Spinal cord (tissue), 10 donors: ENCODE data around the gene ANKRD34C. TPM values are rescaled to one million over a fixed set of nuclear protein-coding genes. Genes with fewer than 3 reads are reported as not detected.

Experiments used
- DNase-seq, 6 donors: peaks; one replicate each; pipeline versions ENCODE4 v3.0.0 to v3.0.0-alpha.2; 2013 to 2015; ENCODE audit warnings: low spot score in 6 of 6, low read depth in 4 of 6
- H3K27ac ChIP-seq: one replicate; pipeline ENCODE4 v1.5.1; 2013; ENCODE audit warnings: low read depth, low read length, control low read depth
- H3K27me3 ChIP-seq: one replicate; pipeline ENCODE4 v1.6.1; 2013; ENCODE audit warnings: low read length; ENCODE audit not compliant: control insufficient read depth, insufficient read depth
- H3K36me3 ChIP-seq: one replicate; pipeline ENCODE4 v1.6.1; 2013; ENCODE audit warnings: low read length; ENCODE audit not compliant: control insufficient read depth, insufficient read depth
- H3K4me1 ChIP-seq: one replicate; pipeline ENCODE4 v1.6.1; 2013; ENCODE audit warnings: low read length; ENCODE audit not compliant: control insufficient read depth, insufficient read depth
- H3K4me3 ChIP-seq: one replicate; pipeline ENCODE4 v1.5.1; 2013; ENCODE audit warnings: low read depth, low read length, control low read depth
- H3K9me3 ChIP-seq: one replicate; pipeline ENCODE4 v1.6.1; 2013; ENCODE audit warnings: low read length; ENCODE audit not compliant: control insufficient read depth, insufficient read depth
- WGBS: methylation state at CpG from one replicate; pipeline ENCODE4 v1.1.5; 2013; ENCODE audit warnings: missing lambda C conversion rate; ENCODE audit not compliant: insufficient coverage; 5-methylcytosine and 5-hydroxymethylcytosine counted together
- polyA plus RNA-seq, 2 donors: library from polyadenylated mRNA; unstranded; fragments of 120-200 nt; gene quantifications; one replicate each; pipeline ENCODE4 v1.2.1, GENCODE V29; 2013; ENCODE audit not compliant: insufficient read length in 2 of 2
- total RNA-seq, 2 donors: library from RNA; depleted of rRNA in 1 of 2; stranded (reverse); fragments of 120-200 nt in 1 of 2; fragments of >200 nt in 1 of 2; gene quantifications; one replicate each; pipeline versions ENCODE4 v1.2.3 to v1.2.4, GENCODE V29; 2013 to 2014
- donor health status: healthy.

The ANKRD34C gene
- total and polyA plus RNA-seq, 4 donors = 0.28 to 0.99 (median 0.45) TPM

- H3K4me1 ChIP-seq = no peaks in the 10 kb centered on the region
- H3K27ac ChIP-seq = no peak overlapping the region
- H3K27me3 ChIP-seq = no peaks in the 10 kb centered on the region
- DNase-seq = no peak
- WGBS = 57% methylated on average over 2 of the region's 3 CpGs
- no peaks in the 10 kb centered on the region for H3K36me3 ChIP-seq
- H3K4me3 ChIP-seq = no peak overlapping the region
- no peaks in the 10 kb centered on the region for H3K9me3 ChIP-seq
Measured at GRCh38 chr15:79265987-79266579, 16.4 kb upstream of the ANKRD34C start.

- H3K4me3 ChIP-seq = peak overlapping the region; percentile 14
- 6% methylated on average over 46 of the region's 46 CpGs for WGBS
- no peaks in the 10 kb centered on the region for H3K36me3 ChIP-seq
- peaks cover 19% of the 10 kb centered on the region for H3K4me1 ChIP-seq
- no peaks in the 10 kb centered on the region for H3K9me3 ChIP-seq
- peak; percentile 22 to 79 (median 42) for DNase-seq
- H3K27me3 ChIP-seq = peaks cover 43% of the 10 kb centered on the region
- H3K27ac ChIP-seq = no peak overlapping the region
Measured at GRCh38 chr15:79283252-79284048, 928 bp downstream of the ANKRD34C start.

GRCh38 chr15:79290642-79291275 lies 8.2 kb downstream of the ANKRD34C start:
- Histone ChIP-seq H3K27me3 (peaks cover 6% of the 10 kb centered on the region), H3K36me3 (no peaks in the 10 kb centered on the region), H3K27ac (no peak overlapping the region), H3K4me3 (no peak overlapping the region), H3K9me3 (no peaks in the 10 kb centered on the region), H3K4me1 (no peaks in the 10 kb centered on the region)
- WGBS = 95% methylated on average over 3 of the region's 6 CpGs
- no peak for DNase-seq

- 93% methylated on average over 3 of the region's 4 CpGs for WGBS
- no peak overlapping the region for H3K4me3 ChIP-seq
- peaks cover 6% of the 10 kb centered on the region for H3K27me3 ChIP-seq
- DNase-seq = no peak
- H3K36me3 ChIP-seq = no peaks in the 10 kb centered on the region
- no peak overlapping the region for H3K27ac ChIP-seq
- no peaks in the 10 kb centered on the region for H3K4me1 ChIP-seq
- H3K9me3 ChIP-seq = no peaks in the 10 kb centered on the region
Measured at GRCh38 chr15:79292011-79292410, 9.5 kb downstream of the ANKRD34C start.

- whole genome bisulfite sequencing = 73% methylated on average over 7 of the region's 7 CpGs
Measured at GRCh38 chr15:79294075-79294474, 11.6 kb downstream of the ANKRD34C start.

GRCh38 chr15:79296583-79296982 lies 14.1 kb downstream of the ANKRD34C start:
- no peak for DNase-seq
- no peak overlapping the region for H3K27ac ChIP-seq
- no peaks in the 10 kb centered on the region for H3K36me3 ChIP-seq
- no peak overlapping the region for H3K4me3 ChIP-seq
- H3K27me3 ChIP-seq = peaks cover 6% of the 10 kb centered on the region
- 100% methylated on average over 1 of the region's 4 CpGs for WGBS
- H3K4me1 ChIP-seq = no peaks in the 10 kb centered on the region
- no peaks in the 10 kb centered on the region for H3K9me3 ChIP-seq

More at GRCh38 chr15:79294075-79294474, 11.6 kb downstream of the ANKRD34C start:
- Histone ChIP-seq H3K27ac (no peak overlapping the region), H3K9me3 (no peaks in the 10 kb centered on the region), H3K4me3 (no peak overlapping the region), H3K36me3 (no peaks in the 10 kb centered on the region), H3K4me1 (no peaks in the 10 kb centered on the region), H3K27me3 (peaks cover 3% of the 10 kb centered on the region)
- DNase-seq = no peak

GRCh38 chr15:79299126-79299840 lies 16.8 kb downstream of the ANKRD34C start:
- Histone ChIP-seq H3K27me3 (peaks cover 10% of the 10 kb centered on the region), H3K9me3 (no peaks in the 10 kb centered on the region), H3K36me3 (no peaks in the 10 kb centered on the region), H3K27ac (no peak overlapping the region), H3K4me1 (no peaks in the 10 kb centered on the region), H3K4me3 (no peak overlapping the region)
- WGBS = 71% methylated on average over 2 of the region's 7 CpGs
- no peak for DNase-seq

- no peak overlapping the region for H3K27ac ChIP-seq
- H3K27me3 ChIP-seq = peaks cover 16% of the 10 kb centered on the region
- H3K9me3 ChIP-seq = no peaks in the 10 kb centered on the region
- no peak overlapping the region for H3K4me3 ChIP-seq
- no CpG with 5 or more reads among the region's 1 CpG for WGBS
- H3K36me3 ChIP-seq = no peaks in the 10 kb centered on the region
- DNase-seq = no peak
- no peaks in the 10 kb centered on the region for H3K4me1 ChIP-seq
Measured at GRCh38 chr15:79299841-79300235, 17.3 kb downstream of the ANKRD34C start.

GRCh38 chr15:79307251-79307650 lies 24.7 kb downstream of the ANKRD34C start:
- no CpG with 5 or more reads among the region's 4 CpGs for WGBS
- no peaks in the 10 kb centered on the region for H3K9me3 ChIP-seq
- H3K27ac ChIP-seq = no peak overlapping the region
- peaks cover 15% of the 10 kb centered on the region for H3K4me1 ChIP-seq
- DNase-seq = peak in 1 of 6 donors; percentile 28
- H3K27me3 ChIP-seq = peaks cover 34% of the 10 kb centered on the region
- no peak overlapping the region for H3K4me3 ChIP-seq
- H3K36me3 ChIP-seq = no peaks in the 10 kb centered on the region
